IPS-20b (cell line): ENCODE results near the gene ACTL7B.
"Not testable (repeated sequence)": the region's sequence is repeated elsewhere in the genome, so short reads cannot be mapped to it uniquely, and the experiment has no call there.

Experiments used
- H3K27ac ChIP-seq: one replicate; pipeline ENCODE4 v1.5.1; 2013; ENCODE audit warnings: low read length
- H3K27me3 ChIP-seq: 2 replicates; pipeline ENCODE4 v1.6.1; 2013; ENCODE audit warnings: mild to moderate bottlenecking, low read length, inconsistent platforms; ENCODE audit not compliant: insufficient read depth
- H3K36me3 ChIP-seq: 2 replicates; pipeline ENCODE4 v1.6.1; 2013; ENCODE audit warnings: low read depth, mild to moderate bottlenecking, inconsistent platforms, low read length, moderate library complexity; ENCODE audit not compliant: insufficient read depth
- H3K4me1 ChIP-seq: 2 replicates; pipeline ENCODE4 v1.6.1; 2013; ENCODE audit warnings: mild to moderate bottlenecking, control low read depth, inconsistent platforms, low read length, moderate library complexity; ENCODE audit not compliant: insufficient read depth
- H3K4me3 ChIP-seq: 2 replicates; pipeline ENCODE4 v1.5.1; 2013; ENCODE audit warnings: mild to moderate bottlenecking, low read length, inconsistent platforms
- H3K9ac ChIP-seq: 2 replicates; pipeline ENCODE4 v1.6.1; 2013; ENCODE audit warnings: low read depth, mild to moderate bottlenecking, inconsistent platforms, low read length, moderate library complexity
- H3K9me3 ChIP-seq: 2 replicates; pipeline ENCODE4 v1.6.1; 2013; ENCODE audit warnings: mild to moderate bottlenecking, low read depth, low read length, inconsistent platforms; ENCODE audit not compliant: insufficient read depth

The ACTL7B gene

DNA sequence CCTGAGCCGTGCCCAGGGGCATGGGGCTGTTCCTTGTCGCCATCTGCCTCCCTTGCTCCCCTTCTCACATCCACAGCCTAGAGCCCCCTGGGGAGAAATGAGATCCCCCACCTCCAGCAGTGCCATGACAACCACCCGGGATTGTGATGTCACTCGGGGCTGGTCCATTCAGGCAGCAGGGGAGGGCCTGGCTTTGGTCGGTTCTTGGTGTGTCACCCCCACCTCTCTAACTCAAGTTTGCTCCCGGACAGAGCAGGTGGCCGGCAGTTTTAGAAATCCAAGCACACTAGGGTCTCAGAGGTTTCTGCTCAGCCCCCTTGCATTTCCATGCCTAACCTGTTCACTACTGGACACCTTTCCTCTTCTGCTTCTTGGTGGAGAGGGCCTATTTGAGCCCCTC is at the start of gene ACTL7B:
Gene ACTL7B (minus strand): TSS at position 99 of the 400 bp plus-strand sequence. CDS start 56 bp downstream, at position 43.
- Histone ChIP-seq H3K27me3 (no peaks in the 10 kb centered on the region), H3K4me1 (no peaks in the 10 kb centered on the region), H3K4me3 (no peak within 1 kb of the TSS), H3K9me3 (no peaks in the 10 kb centered on the region), H3K27ac (no peak within 1 kb of the TSS), H3K36me3 (no peaks in the 10 kb centered on the region), H3K9ac (no peak within 1 kb of the TSS)

DNA sequence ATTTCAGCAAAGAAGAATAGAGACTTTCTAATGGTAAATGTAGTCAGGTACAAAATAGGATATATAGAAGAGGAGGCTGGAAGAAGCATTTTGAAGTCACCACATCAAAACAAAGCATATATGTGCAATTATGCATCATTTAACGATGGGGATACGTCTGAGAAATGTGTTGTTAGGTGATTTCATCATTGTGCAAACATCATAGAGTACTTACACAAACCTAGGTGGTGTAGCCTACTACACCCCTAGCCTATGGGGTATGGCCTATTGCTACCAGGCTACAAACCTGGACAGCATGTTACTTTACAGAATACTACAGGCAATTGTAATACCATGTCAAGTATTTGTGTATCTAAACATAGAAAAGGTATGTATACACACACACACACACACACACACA is 49.7 kb upstream of the ACTL7B start:
- Histone ChIP-seq H3K4me1 (no peaks in the 10 kb centered on the region), H3K9ac (no peak overlapping the region), H3K36me3 (peaks cover 98% of the 10 kb centered on the region), H3K4me3 (no peak overlapping the region), H3K27me3 (no peaks in the 10 kb centered on the region), H3K9me3 (no peaks in the 10 kb centered on the region), H3K27ac (no peak overlapping the region)

DNA sequence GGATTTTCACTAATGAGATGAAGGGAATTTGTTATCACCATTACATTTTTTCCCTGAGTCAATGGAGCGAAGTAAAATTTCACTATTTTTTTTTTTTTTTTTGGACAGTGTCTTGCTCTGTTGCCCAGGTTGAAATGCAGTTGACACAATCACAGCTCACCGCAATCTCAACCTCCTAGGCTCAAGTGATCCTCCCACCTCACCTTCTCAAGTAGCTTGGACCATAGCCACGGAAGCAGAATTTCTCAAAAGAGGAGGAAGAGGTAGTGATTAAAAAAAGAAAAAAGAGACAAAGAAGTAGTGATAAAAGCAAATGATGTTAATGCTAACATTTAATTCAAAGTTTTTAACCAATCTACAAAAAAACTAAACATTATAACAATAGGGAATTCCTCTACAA is 48.4 kb upstream of the ACTL7B start:
- Histone ChIP-seq H3K4me1 (no peaks in the 10 kb centered on the region), H3K27ac (no peak overlapping the region), H3K9me3 (no peaks in the 10 kb centered on the region), H3K4me3 (no peak overlapping the region), H3K27me3 (no peaks in the 10 kb centered on the region), H3K9ac (no peak overlapping the region), H3K36me3 (peaks cover 98% of the 10 kb centered on the region)

DNA sequence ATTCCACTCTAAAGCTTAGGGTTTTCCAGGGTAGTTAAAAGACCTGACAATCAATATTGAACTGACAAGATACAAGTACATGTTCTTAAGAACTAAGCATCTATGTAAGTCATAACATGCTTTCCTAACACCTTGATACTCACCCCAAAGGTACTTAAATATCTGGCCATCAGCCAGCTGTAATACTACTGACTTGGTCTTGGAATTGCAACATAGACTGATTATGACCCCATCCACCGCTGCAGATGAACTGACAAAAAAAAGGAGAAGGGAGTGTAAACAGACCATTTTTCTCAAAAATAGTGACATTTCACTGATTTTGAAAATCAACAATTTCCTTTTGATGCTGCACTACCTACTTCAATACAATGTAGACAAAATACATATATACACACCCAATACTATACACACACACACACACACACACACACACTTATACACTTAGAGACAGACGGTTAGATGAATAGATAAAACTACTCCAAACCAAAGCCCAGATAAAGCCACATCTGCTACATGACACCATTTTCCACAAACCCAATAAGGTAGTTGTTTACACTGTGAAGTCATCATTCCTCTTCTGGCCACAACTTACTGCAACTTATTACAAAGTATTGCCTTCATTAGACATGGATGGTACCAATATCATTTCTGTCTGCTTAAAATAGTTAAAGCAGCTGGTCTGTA is 47.8 kb upstream of the ACTL7B start:
- H3K4me1 ChIP-seq = no peaks in the 10 kb centered on the region
- H3K27ac ChIP-seq = no peak overlapping the region
- no peaks in the 10 kb centered on the region for H3K9me3 ChIP-seq
- peaks cover 98% of the 10 kb centered on the region for H3K36me3 ChIP-seq
- H3K9ac ChIP-seq = no peak overlapping the region
- H3K27me3 ChIP-seq = no peaks in the 10 kb centered on the region
- no peak overlapping the region for H3K4me3 ChIP-seq

- H3K27me3 ChIP-seq = no peaks in the 10 kb centered on the region
- no peak overlapping the region for H3K27ac ChIP-seq
- H3K9me3 ChIP-seq = no peaks in the 10 kb centered on the region
- H3K4me1 ChIP-seq = no peaks in the 10 kb centered on the region
- H3K4me3 ChIP-seq = no peak overlapping the region
- H3K36me3 ChIP-seq = peaks cover 98% of the 10 kb centered on the region
- no peak overlapping the region for H3K9ac ChIP-seq
Measured at GRCh38 chr9:108900176-108900575, 44.4 kb upstream of the ACTL7B start.

GRCh38 chr9:108899023-108899695 is 43.4 kb upstream of the ACTL7B start:
- H3K36me3 ChIP-seq = peaks cover 97% of the 10 kb centered on the region
- not testable (repeated sequence) for H3K27ac ChIP-seq, H3K4me1 ChIP-seq, H3K9me3 ChIP-seq, H3K4me3 ChIP-seq, H3K27me3 ChIP-seq, H3K9ac ChIP-seq

GRCh38 chr9:108897324-108898096 is 41.7 kb upstream of the ACTL7B start:
- H3K27me3 ChIP-seq = no peaks in the 10 kb centered on the region
- no peak overlapping the region for H3K9ac ChIP-seq
- H3K4me3 ChIP-seq = no peak overlapping the region
- no peak overlapping the region for H3K27ac ChIP-seq
- H3K36me3 ChIP-seq = peaks cover 97% of the 10 kb centered on the region
- no peaks in the 10 kb centered on the region for H3K4me1 ChIP-seq
- no peaks in the 10 kb centered on the region for H3K9me3 ChIP-seq

- no peaks in the 10 kb centered on the region for H3K4me1 ChIP-seq
- peaks cover 97% of the 10 kb centered on the region for H3K36me3 ChIP-seq
- H3K9ac ChIP-seq = no peak overlapping the region
- no peak overlapping the region for H3K4me3 ChIP-seq
- no peak overlapping the region for H3K27ac ChIP-seq
- H3K9me3 ChIP-seq = no peaks in the 10 kb centered on the region
- no peaks in the 10 kb centered on the region for H3K27me3 ChIP-seq
Measured at GRCh38 chr9:108894225-108894997, 38.6 kb upstream of the ACTL7B start.

DNA sequence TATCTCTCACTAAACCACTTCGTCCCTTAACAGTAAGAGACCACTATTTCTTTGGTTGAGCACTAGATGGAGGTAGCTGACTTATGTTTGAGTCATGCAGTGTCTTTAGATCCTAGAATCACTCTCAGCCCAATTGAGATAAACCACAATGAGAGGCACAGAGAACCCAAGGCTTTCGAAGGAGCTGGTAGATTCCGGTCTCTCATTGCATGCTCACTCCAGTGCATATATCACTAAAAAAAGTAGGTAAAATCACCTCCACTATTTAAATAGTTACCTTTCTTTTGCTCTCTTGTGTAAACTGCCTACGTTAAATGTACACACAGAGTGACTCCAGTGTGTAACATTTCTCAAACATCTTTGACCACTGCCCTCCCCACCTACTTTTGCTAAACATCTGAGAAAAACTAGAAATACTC is 33.9 kb upstream of the ACTL7B start:
- Histone ChIP-seq H3K9ac (no peak overlapping the region), H3K4me1 (no peaks in the 10 kb centered on the region), H3K36me3 (peaks cover 73% of the 10 kb centered on the region), H3K27ac (no peak overlapping the region), H3K4me3 (no peak overlapping the region), H3K9me3 (no peaks in the 10 kb centered on the region), H3K27me3 (no peaks in the 10 kb centered on the region)

- not testable (repeated sequence) for H3K4me1 ChIP-seq, H3K27ac ChIP-seq, H3K9me3 ChIP-seq, H3K9ac ChIP-seq, H3K4me3 ChIP-seq, H3K27me3 ChIP-seq
- H3K36me3 ChIP-seq = peaks cover 65% of the 10 kb centered on the region
Measured at GRCh38 chr9:108886594-108887271, 30.9 kb upstream of the ACTL7B start.
